CD4-positive, alpha-beta memory T cell (primary cell): ENCODE results near the gene FGR. TPM values are rescaled to one million over a fixed set of nuclear protein-coding genes. Genes with fewer than 3 reads are reported as not detected.

Experiments used
- CTCF ChIA-PET: fragments of 350-600 bp; sonication (Branson Sonifier 250); formaldehyde crosslinking; loops from one replicate; lab custom pipeline; 2021; ENCODE audit warnings: inconsistent platforms; ENCODE audit not compliant: partially characterized antibody; lab: Charles Lee
- POLR2A ChIA-PET: fragments of 350-600 bp; sonication (Branson Sonifier 250); formaldehyde crosslinking; loops from one replicate; lab custom pipeline; 2021; ENCODE audit not compliant: partially characterized antibody; lab: Charles Lee
- DNase-seq, 5 donors: peaks; one replicate each; pipeline versions ENCODE4 v3.0.0 to v3.0.0-alpha.2; 2020 to 2022; ENCODE audit warnings: mixed read lengths in 1 of 5
- H3K27ac ChIP-seq: one replicate; pipeline ENCODE4 v1.7.0; 2013; ENCODE audit warnings: low read depth, low read length
- H3K27me3 ChIP-seq: 2 replicates; pipeline ENCODE4 v1.7.0; 2013; ENCODE audit warnings: mild to moderate bottlenecking, low read length, moderate library complexity; ENCODE audit not compliant: insufficient read depth
- H3K36me3 ChIP-seq: 2 replicates; pipeline ENCODE4 v1.7.0; 2013; ENCODE audit warnings: mild to moderate bottlenecking, low read length, moderate library complexity; ENCODE audit not compliant: insufficient read depth
- H3K4me1 ChIP-seq: 2 replicates; pipeline ENCODE4 v1.7.0; 2013; ENCODE audit warnings: mild to moderate bottlenecking, low read length, moderate library complexity; ENCODE audit not compliant: insufficient read depth
- H3K4me3 ChIP-seq, 2 donors: one replicate each; pipeline ENCODE4 v1.7.0; 2013; ENCODE audit warnings: low read length in 2 of 2, mild to moderate bottlenecking in 1 of 2
- H3K9me3 ChIP-seq, 2 donors: one replicate each; pipeline ENCODE4 v1.7.0; 2013; ENCODE audit warnings: low read length in 2 of 2, control low read depth in 1 of 2; ENCODE audit not compliant: control insufficient read depth in 1 of 2
- H3K27ac Mint-ChIP-seq, 7 donors: one replicate each; pipeline ENCODE4 v1.8.0; 2020 to 2021; ENCODE audit warnings: mixed read lengths in 7 of 7, mild to moderate bottlenecking in 6 of 7, inconsistent platforms in 3 of 7, moderate library complexity in 3 of 7
- H3K27me3 Mint-ChIP-seq, 2 donors: one replicate each; pipeline ENCODE4 v1.8.0; 2020 to 2021; ENCODE audit warnings: mixed read lengths in 2 of 2
- H3K36me3 Mint-ChIP-seq, 2 donors: one replicate each; pipeline ENCODE4 v1.8.0; 2020 to 2021; ENCODE audit warnings: mixed read lengths in 2 of 2, inconsistent platforms in 1 of 2, mild to moderate bottlenecking in 1 of 2
- H3K4me1 Mint-ChIP-seq, 4 donors: one replicate each; pipeline ENCODE4 v1.8.0; 2020 to 2021; ENCODE audit warnings: mixed read lengths in 4 of 4, mild to moderate bottlenecking in 1 of 4
- H3K4me3 Mint-ChIP-seq, 8 donors: one replicate each; pipeline ENCODE4 v1.8.0; 2020 to 2021; ENCODE audit warnings: mixed read lengths in 8 of 8, mild to moderate bottlenecking in 7 of 8, moderate library complexity in 6 of 8, inconsistent platforms in 3 of 8
- H3K9me3 Mint-ChIP-seq, 8 donors: one replicate each; pipeline ENCODE4 v1.8.0; 2020 to 2021; ENCODE audit warnings: mixed read lengths in 8 of 8, mild to moderate bottlenecking in 5 of 8, inconsistent platforms in 3 of 8, moderate library complexity in 1 of 8
- intact Hi-C: fragments of 100-400 bp; cut with micrococcal nuclease; formaldehyde crosslinking; loops from one replicate; pipeline ENCODE4 v1.15.1; 2023
- polyA plus RNA-seq, 2 donors: library from polyadenylated mRNA; unstranded; fragments of 300-500 nt; fragmentation: Illumina TruSeq; gene quantifications; one replicate each; pipeline ENCODE4 v1.2.3, GENCODE V29; 2021
- total RNA-seq, 2 experiments: library from RNA; stranded (reverse); gene quantifications; one replicate each; pipeline ENCODE4 v1.2.3, GENCODE V29; 2021

Gene FGR
- total and polyA plus RNA-seq, 4 experiments from 2014 or later, result 0.12 to 2.9 (median 1.4) TPM

- Mint-ChIP-seq H3K27me3 (no peaks in the 10 kb centered on the region), H3K4me3 (peak overlapping the region; percentile 66 to 92 (median 82)), H3K27ac (peak overlapping the region; percentile 71 to 92 (median 86)), H3K36me3 (no peaks in the 10 kb centered on the region), H3K4me1 (peaks cover 14 to 45% (median 26%) of the 10 kb centered on the region in 4 donors), H3K9me3 (no peaks in the 10 kb centered on the region)
- intact Hi-C loops, result loop anchor here (5.0 kb wide), 1 partner anchor 42 kb away; no protein-coding TSS in a partner anchor
- peak overlapping the region; percentile 60 for H3K27ac ChIP-seq
- POLR2A ChIA-PET, result interaction anchor here (0.5 to 3.0 kb wide), 14 partner anchors 12 to 152 kb away, joined by 3 to 20 read pairs (median 4); partner anchors contain the start of genes AHDC1 and WASF2
- DNase-seq, result peak in 3 of 5 donors; percentile 21 to 32 (median 22)
- H3K4me1 ChIP-seq, result peaks cover 21% of the 10 kb centered on the region
- CTCF ChIA-PET, result interaction anchor here (0.8 to 9.7 kb wide), 20 partner anchors 8 to 683 kb away, joined by 3 to 93 read pairs (median 4); partner anchors contain the start of gene AHDC1
- no peaks in the 10 kb centered on the region for H3K36me3 ChIP-seq
- H3K4me3 ChIP-seq, result peak overlapping the region in 1 of 2 donors; percentile 55
- H3K9me3 ChIP-seq, result no peaks in the 10 kb centered on the region
- no peaks in the 10 kb centered on the region for H3K27me3 ChIP-seq
Observed at GRCh38 chr1:27569088-27569460, 65.9 kb downstream of the FGR start.

- peak overlapping the region; percentile 71 to 92 (median 86) for H3K27ac Mint-ChIP-seq
- Histone ChIP-seq H3K9me3 (no peaks in the 10 kb centered on the region), H3K27ac (peak overlapping the region; percentile 60), H3K4me3 (peak overlapping the region in 1 of 2 donors; percentile 55), H3K4me1 (peaks cover 27% of the 10 kb centered on the region), H3K36me3 (no peaks in the 10 kb centered on the region), H3K27me3 (no peaks in the 10 kb centered on the region)
- CTCF ChIA-PET, result interaction anchor here (0.8 to 9.7 kb wide), 23 partner anchors 9 to 683 kb away, joined by 3 to 93 read pairs (median 4); partner anchors contain the start of gene AHDC1
- no peaks in the 10 kb centered on the region for H3K9me3 Mint-ChIP-seq
- intact Hi-C loops, result loop anchor here (1.0 to 5.0 kb wide), 4 partner anchors 12 to 95 kb away; partner anchors contain the start of gene AHDC1
- H3K36me3 Mint-ChIP-seq, result no peaks in the 10 kb centered on the region
- H3K4me1 Mint-ChIP-seq, result peaks cover 16 to 39% (median 22%) of the 10 kb centered on the region in 4 donors
- peak; percentile 92 to 94 (median 93) for DNase-seq
- peak overlapping the region; percentile 66 to 92 (median 84) for H3K4me3 Mint-ChIP-seq
- POLR2A ChIA-PET, result interaction anchor here (0.5 to 3.0 kb wide), 16 partner anchors 10 to 153 kb away, joined by 3 to 20 read pairs (median 4); partner anchors contain the start of genes AHDC1 and WASF2
- H3K27me3 Mint-ChIP-seq, result no peaks in the 10 kb centered on the region
Observed at GRCh38 chr1:27568300-27569087, 66.5 kb downstream of the FGR start.

- H3K27me3 Mint-ChIP-seq, result no peaks in the 10 kb centered on the region
- peak overlapping the region in 1 of 2 donors; percentile 55 for H3K4me3 ChIP-seq
- no peaks in the 10 kb centered on the region for H3K36me3 Mint-ChIP-seq
- ChIA-PET CTCF (interaction anchor here (0.9 to 9.7 kb wide), 14 partner anchors 9 to 682 kb away, joined by 3 to 93 read pairs (median 6); no protein-coding TSS in a partner anchor), POLR2A (interaction anchor here (1.0 to 3.0 kb wide), 9 partner anchors 12 to 102 kb away, joined by 3 to 20 read pairs (median 9); partner anchors contain the start of genes AHDC1 and WASF2)
- H3K27ac ChIP-seq, result peak overlapping the region; percentile 34
- no peaks in the 10 kb centered on the region for H3K27me3 ChIP-seq
- no peaks in the 10 kb centered on the region for H3K9me3 ChIP-seq
- H3K27ac Mint-ChIP-seq, result peak overlapping the region in 6 of 7 donors; percentile 59 to 87 (median 71)
- H3K36me3 ChIP-seq, result no peaks in the 10 kb centered on the region
- H3K4me1 ChIP-seq, result peaks cover 27% of the 10 kb centered on the region
- no peaks in the 10 kb centered on the region for H3K9me3 Mint-ChIP-seq
- DNase-seq, result no peak
- H3K4me1 Mint-ChIP-seq, result peaks cover 16 to 38% (median 21%) of the 10 kb centered on the region in 4 donors
- intact Hi-C loops, result loop anchor here (1.0 to 5.0 kb wide), 4 partner anchors 12 to 95 kb away; partner anchors contain the start of gene AHDC1
- H3K4me3 Mint-ChIP-seq, result peak overlapping the region; percentile 17 to 84 (median 75)
Observed at GRCh38 chr1:27567971-27568299, 67.0 kb downstream of the FGR start.

GRCh38 chr1:27567146-27567526, 67.8 kb downstream of the FGR start:
- Histone ChIP-seq H3K27me3 (no peaks in the 10 kb centered on the region), H3K27ac (no peak overlapping the region), H3K4me3 (no peak overlapping the region), H3K36me3 (no peaks in the 10 kb centered on the region), H3K4me1 (peaks cover 27% of the 10 kb centered on the region), H3K9me3 (no peaks in the 10 kb centered on the region)
- H3K36me3 Mint-ChIP-seq, result no peaks in the 10 kb centered on the region
- peaks cover 15 to 31% (median 20%) of the 10 kb centered on the region in 4 donors for H3K4me1 Mint-ChIP-seq
- no peak overlapping the region for H3K27ac Mint-ChIP-seq
- peak in 1 of 5 donors; percentile 13 for DNase-seq
- ChIA-PET POLR2A (interaction anchor here (2.4 to 3.0 kb wide), 3 partner anchors 11 to 96 kb away, joined by 9 to 20 read pairs (median 11); no protein-coding TSS in a partner anchor), CTCF (interaction anchor here (0.9 to 9.7 kb wide), 6 partner anchors 10 to 273 kb away, joined by 3 to 93 read pairs (median 6); no protein-coding TSS in a partner anchor)
- H3K4me3 Mint-ChIP-seq, result peak overlapping the region in 1 of 8 donors; percentile 4
- H3K9me3 Mint-ChIP-seq, result no peaks in the 10 kb centered on the region
- intact Hi-C loops, result loop anchor here (5.0 kb wide), 1 partner anchor 40 kb away; no protein-coding TSS in a partner anchor
- H3K27me3 Mint-ChIP-seq, result no peaks in the 10 kb centered on the region

GRCh38 chr1:27566462-27567145, 68.4 kb downstream of the FGR start:
- Histone ChIP-seq H3K9me3 (no peaks in the 10 kb centered on the region), H3K4me3 (no peak overlapping the region), H3K27ac (no peak overlapping the region), H3K36me3 (no peaks in the 10 kb centered on the region), H3K27me3 (no peaks in the 10 kb centered on the region), H3K4me1 (peaks cover 27% of the 10 kb centered on the region)
- intact Hi-C loops, result loop anchor here (5.0 kb wide), 1 partner anchor 39 kb away; no protein-coding TSS in a partner anchor
- DNase-seq, result peak in 1 of 5 donors; percentile 40
- H3K4me1 Mint-ChIP-seq, result peaks cover 15 to 29% (median 18%) of the 10 kb centered on the region in 4 donors
- no peaks in the 10 kb centered on the region for H3K27me3 Mint-ChIP-seq
- no peaks in the 10 kb centered on the region for H3K36me3 Mint-ChIP-seq
- CTCF ChIA-PET, result interaction anchor here (1.9 to 9.7 kb wide), 2 partner anchors 10 to 96 kb away, joined by 8 to 93 read pairs; no protein-coding TSS in a partner anchor
- peak overlapping the region in 1 of 8 donors; percentile 15 for H3K4me3 Mint-ChIP-seq
- POLR2A ChIA-PET, result no interaction called here
- no peaks in the 10 kb centered on the region for H3K9me3 Mint-ChIP-seq
- peak overlapping the region in 2 of 7 donors; percentile 66 to 83 for H3K27ac Mint-ChIP-seq

- H3K36me3 Mint-ChIP-seq, result no peaks in the 10 kb centered on the region
- ChIA-PET CTCF (interaction anchor here (0.9 to 9.7 kb wide), 3 partner anchors 8 to 162 kb away, joined by 3 to 93 read pairs (median 4); no protein-coding TSS in a partner anchor), POLR2A (interaction anchor here (1.3 kb wide), 1 partner anchor 39 kb away, joined by 3 read pairs; the partner anchor contains the start of gene AHDC1)
- H3K27me3 Mint-ChIP-seq, result no peaks in the 10 kb centered on the region
- H3K4me1 Mint-ChIP-seq, result peaks cover 15 to 35% (median 20%) of the 10 kb centered on the region in 4 donors
- H3K27ac ChIP-seq, result no peak overlapping the region
- intact Hi-C loops, result loop anchor here (5.0 kb wide), 1 partner anchor 38 kb away; no protein-coding TSS in a partner anchor
- H3K27me3 ChIP-seq, result no peaks in the 10 kb centered on the region
- no peaks in the 10 kb centered on the region for H3K9me3 ChIP-seq
- peaks cover 27% of the 10 kb centered on the region for H3K4me1 ChIP-seq
- H3K9me3 Mint-ChIP-seq, result no peaks in the 10 kb centered on the region
- no peak overlapping the region for H3K4me3 Mint-ChIP-seq
- no peak overlapping the region for H3K4me3 ChIP-seq
- H3K36me3 ChIP-seq, result no peaks in the 10 kb centered on the region
- no peak overlapping the region for H3K27ac Mint-ChIP-seq
- peak in 1 of 5 donors; percentile 36 for DNase-seq
Observed at GRCh38 chr1:27564710-27565649, 70.0 kb downstream of the FGR start.
